Rectal smooth muscle tissue (tissue), 1 donor: Measurements from ENCODE around the gene ZNF740.
A peak's percentile ranks its signal among the peaks of the same experiment; 100 is the strongest.

Source experiments
- H3K27ac ChIP-seq: one replicate; pipeline ENCODE4 v1.7.0; 2013; ENCODE audit warnings: low read depth, low read length, inconsistent platforms
- H3K27me3 ChIP-seq: one replicate; pipeline ENCODE4 v1.7.0; 2013; ENCODE audit warnings: low read length; ENCODE audit not compliant: control insufficient read depth, insufficient read depth
- H3K36me3 ChIP-seq: one replicate; pipeline ENCODE4 v1.7.0; 2013; ENCODE audit warnings: low read length; ENCODE audit not compliant: control insufficient read depth, insufficient read depth
- H3K4me1 ChIP-seq: one replicate; pipeline ENCODE4 v1.7.0; 2013; ENCODE audit warnings: low read length; ENCODE audit not compliant: control insufficient read depth, insufficient read depth
- H3K4me3 ChIP-seq: one replicate; pipeline ENCODE4 v1.7.0; 2013; ENCODE audit warnings: low read length
- H3K9ac ChIP-seq: one replicate; pipeline ENCODE4 v1.7.0; 2013; ENCODE audit warnings: low read length

Gene ZNF740

DNA sequence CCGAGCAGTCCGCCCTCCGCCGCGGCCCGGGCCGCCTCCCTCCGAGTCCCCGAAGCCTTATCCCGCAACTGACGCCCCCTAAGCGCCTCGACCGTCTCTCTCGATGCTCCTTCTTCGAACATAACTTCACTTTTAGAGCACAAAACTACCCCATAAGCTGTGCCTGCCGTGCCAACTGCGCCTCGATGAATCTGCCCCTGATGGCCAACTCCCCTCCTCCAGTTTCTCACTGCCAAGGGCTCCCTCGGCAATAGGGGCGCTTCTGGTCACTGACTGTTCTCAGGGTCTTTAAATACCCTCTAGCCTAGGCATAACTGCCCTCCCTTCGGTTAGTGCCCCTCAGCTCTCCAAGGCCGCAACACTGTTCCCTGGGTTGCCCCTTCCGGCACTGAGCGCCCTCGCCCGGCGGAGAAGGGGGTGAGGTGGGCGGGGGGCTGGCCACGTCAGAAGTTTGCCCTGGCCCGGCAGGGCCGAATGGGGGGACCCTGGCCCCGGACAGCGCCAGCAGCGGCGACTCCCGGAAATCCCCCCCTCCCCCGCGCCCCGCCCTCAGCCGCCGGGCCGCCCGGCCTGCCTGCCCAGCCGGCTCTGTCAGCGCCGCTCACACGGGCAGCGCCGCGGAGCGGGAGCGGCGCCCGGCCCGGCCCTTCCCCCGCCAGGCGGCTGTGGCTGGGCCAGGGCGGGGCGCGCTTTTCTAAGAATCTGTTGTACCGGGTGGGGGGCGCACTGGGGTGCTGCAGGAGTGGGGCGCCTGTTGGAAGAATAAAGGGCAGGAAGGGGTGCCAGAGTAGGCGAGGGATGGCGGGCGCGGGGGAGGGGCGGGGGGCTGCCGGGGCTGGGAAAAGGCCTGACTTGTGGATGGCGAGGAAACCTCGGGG lies 40.9 kb downstream of the ZNF740 start:
- Histone ChIP-seq H3K36me3 (no peaks in the 10 kb centered on the region), H3K4me3 (peak overlapping the region; percentile 90), H3K9ac (peak overlapping the region; percentile 96), H3K27ac (peak overlapping the region; percentile 99), H3K27me3 (no peaks in the 10 kb centered on the region), H3K4me1 (peaks cover 36% of the 10 kb centered on the region)

DNA sequence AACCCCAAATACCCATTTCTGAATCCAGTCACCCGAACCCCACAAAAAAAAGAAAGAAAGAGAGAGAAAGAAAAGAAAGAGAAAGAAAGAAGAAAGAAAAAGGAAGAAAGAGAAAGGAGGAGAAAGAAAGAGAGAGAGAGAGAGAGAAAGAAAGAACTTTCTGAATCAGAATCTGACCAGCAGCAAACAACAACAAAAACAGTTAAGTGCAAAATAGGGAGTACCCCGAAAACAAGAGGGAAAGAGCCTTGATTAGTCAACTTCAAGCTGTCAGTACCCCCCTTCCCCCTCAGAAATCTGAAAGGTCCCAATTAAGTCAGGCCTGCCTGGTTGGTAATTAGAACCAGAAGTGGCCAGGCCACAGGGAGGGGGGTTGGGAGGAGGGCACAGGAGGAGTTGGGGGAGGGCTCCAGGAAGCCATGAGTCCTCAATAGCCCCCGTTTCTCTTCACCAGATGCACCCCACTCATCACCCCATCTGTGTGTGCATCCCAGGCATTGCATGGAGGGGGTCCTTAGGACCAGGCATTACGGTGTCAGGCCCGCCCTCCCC lies 41.7 kb downstream of the ZNF740 start:
- H3K27me3 ChIP-seq, result no peaks in the 10 kb centered on the region
- H3K4me1 ChIP-seq, result peaks cover 34% of the 10 kb centered on the region
- H3K4me3 ChIP-seq, result no peak overlapping the region
- no peaks in the 10 kb centered on the region for H3K36me3 ChIP-seq
- no peak overlapping the region for H3K9ac ChIP-seq
- peak overlapping the region; percentile 99 for H3K27ac ChIP-seq

DNA sequence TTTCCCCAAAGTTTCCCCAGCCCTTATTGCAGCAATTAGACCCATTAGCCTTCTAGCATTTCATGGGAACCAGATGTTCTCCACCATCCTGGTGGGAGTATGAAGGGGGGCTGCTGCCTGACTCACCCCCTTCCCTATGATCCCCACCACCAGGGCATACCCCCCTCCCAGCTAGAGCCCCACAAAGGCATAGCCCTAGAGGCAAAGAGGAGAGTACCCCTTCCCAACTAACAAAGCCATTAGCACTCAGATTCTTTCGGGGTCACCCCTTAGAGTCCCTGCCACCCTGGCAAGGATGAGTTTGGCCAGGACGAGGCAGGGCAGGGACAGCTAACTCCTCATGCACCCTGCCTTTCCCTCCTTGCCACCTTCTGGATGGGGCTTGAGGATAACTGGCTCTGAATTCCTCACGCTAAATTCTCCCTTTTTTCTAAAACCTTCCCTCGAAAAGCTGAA lies 42.3 kb downstream of the ZNF740 start:
- Histone ChIP-seq H3K36me3 (no peaks in the 10 kb centered on the region), H3K27me3 (no peaks in the 10 kb centered on the region), H3K27ac (peak overlapping the region; percentile 99), H3K4me1 (peaks cover 28% of the 10 kb centered on the region), H3K4me3 (no peak overlapping the region), H3K9ac (no peak overlapping the region)

DNA sequence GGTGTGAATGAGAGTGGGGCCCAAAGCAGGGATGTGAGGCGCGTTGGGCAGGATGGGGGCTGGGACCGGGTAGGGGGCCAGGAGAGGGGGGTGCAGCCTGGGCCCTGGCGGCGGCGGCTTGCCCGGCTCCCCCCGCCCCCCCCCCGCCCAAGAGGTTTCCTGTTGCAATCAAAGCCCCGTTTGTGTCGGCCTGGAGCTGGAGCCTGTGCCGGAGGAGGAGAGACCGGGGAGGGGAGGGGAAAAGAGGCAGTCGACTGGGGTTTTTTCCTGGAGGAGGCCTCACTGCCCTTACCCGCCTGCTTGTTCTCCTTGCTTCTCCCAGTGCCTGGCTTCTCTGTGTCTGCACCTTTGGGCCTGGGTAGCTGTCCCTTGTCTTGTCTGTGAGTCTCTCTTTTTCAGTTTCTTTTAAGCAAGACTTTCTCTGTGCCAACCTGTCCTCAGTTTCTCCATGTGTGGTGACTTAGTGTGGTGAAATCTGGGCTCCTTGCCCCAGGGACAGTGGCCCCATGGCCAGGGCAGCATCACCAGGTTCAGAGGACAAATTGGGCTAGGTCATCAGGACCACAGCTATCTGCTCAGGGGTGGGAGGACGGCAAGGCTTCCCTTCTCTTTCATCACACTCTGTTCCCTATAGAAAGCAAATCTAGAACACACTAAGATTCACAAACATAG lies 43.0 kb downstream of the ZNF740 start:
- Histone ChIP-seq H3K27ac (peak overlapping the region; percentile 99), H3K4me1 (peaks cover 25% of the 10 kb centered on the region), H3K4me3 (no peak overlapping the region), H3K36me3 (no peaks in the 10 kb centered on the region), H3K9ac (no peak overlapping the region), H3K27me3 (no peaks in the 10 kb centered on the region)

DNA sequence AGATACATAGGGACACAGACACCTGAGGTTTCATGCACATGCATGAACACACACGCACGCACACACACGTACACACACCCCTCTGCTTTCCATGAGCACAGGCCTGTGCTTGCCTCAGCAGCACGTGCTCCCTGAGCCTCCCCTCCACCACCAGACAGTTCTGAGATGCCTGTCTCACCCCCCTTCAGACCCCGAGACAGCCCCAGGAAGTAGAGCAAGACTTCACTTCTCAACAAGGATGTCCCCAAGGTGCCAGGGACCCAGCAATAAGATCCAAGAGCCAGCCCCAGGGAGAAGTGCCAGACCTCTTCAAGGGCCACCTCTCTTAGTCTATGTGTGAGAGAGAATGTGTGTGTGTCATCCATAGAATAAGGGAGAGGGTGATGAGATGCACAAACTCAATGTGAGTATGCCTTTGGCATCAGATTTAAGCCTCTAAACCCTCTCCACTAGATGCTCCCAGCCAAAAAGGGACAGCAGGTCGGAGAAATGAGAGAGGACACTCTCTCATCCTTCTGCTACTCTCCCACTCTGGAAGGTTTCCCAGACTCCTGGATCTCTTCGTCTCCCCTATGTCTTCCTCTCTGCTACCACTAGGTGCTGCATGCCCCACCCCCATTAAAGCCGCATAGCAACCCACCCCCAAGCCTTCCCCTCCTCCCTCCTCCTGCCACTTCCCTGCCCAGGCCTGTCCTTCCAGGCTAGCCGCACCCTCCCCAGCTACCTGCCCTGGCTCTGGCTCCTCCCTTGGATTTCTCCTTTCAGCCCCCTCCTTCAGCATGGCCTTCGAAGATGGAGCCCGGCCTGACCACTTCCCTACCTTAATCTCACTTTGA lies 43.8 kb downstream of the ZNF740 start:
- Histone ChIP-seq H3K36me3 (no peaks in the 10 kb centered on the region), H3K27ac (peak overlapping the region; percentile 99), H3K4me3 (no peak overlapping the region), H3K9ac (no peak overlapping the region), H3K27me3 (no peaks in the 10 kb centered on the region), H3K4me1 (peaks cover 25% of the 10 kb centered on the region)

DNA sequence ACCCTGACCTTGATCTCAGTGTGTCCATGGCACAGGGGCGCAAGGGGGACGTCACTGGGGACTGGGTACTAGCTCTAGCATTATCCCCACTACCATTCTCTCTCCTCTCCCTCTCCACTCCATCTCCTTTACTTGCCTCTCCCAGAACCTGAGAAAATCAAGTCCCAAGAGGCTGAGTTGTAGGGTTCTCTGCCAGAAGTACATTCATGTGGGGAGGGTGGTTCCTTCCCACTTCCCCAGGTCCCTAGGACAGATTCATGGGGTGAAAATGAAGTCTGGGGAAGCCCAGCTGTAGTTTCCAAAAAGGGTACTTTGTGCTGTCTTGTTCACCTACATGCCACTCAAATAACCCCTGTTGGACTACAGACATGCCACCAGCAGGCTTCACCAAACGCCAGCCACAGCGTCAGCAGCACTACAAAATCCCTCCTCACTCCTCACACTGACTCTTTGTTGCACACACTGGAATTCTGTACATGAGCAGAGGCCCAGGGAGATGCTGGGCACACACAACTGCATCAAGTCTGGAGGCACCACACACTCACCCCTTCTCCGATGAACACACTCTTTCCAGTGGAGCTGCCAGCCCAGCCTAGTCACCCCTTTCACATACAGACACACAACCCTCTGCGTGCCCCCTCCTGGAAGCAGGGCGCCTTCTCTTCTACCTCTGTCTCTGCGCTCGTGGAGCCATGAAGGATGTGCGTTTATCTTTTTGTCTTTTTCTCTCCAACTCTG lies 44.5 kb downstream of the ZNF740 start:
- H3K27me3 ChIP-seq, result no peaks in the 10 kb centered on the region
- no peak overlapping the region for H3K4me3 ChIP-seq
- H3K9ac ChIP-seq, result no peak overlapping the region
- peaks cover 25% of the 10 kb centered on the region for H3K4me1 ChIP-seq
- no peaks in the 10 kb centered on the region for H3K36me3 ChIP-seq
- peak overlapping the region; percentile 73 for H3K27ac ChIP-seq

DNA sequence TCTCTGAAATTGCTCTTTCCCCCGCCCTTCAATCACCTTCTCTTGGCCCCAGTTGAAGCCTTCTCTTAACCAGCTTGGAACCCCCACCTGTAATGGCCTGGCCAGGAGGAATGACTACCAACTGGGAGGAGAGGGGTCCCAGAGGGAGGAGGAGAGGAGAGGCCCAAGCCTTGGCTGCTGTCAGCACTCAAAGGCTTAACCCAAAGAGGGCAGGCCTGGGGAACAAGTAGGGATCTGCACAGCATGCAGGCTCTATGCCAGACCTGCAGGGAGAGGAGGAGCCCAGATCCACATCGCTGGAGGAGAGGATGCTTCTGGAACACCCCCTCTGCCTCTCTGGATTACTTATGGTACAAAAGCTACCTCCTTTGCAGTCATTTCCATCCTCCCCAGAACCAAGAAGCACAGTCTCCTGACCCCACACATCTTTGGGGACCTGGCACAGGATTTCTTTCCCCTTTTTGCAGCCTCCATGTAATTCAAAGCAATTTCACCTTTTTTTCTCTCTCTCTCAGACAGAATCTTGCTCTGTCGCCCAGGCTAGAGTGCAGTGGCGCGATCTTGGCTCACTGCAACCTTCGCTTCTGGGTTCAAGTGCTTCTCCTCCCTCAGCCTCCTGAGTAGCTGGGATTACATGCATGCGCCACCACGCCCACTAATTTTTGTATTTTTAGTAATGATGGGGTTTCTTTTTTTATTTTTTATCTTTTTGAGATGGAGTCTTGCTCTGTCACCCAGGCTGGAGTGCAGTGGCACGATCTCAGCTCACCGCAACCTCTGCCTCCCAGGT lies 45.3 kb downstream of the ZNF740 start:
- Histone ChIP-seq H3K27me3 (no peaks in the 10 kb centered on the region), H3K36me3 (no peaks in the 10 kb centered on the region), H3K4me3 (no peak overlapping the region), H3K4me1 (peaks cover 25% of the 10 kb centered on the region), H3K9ac (no peak overlapping the region), H3K27ac (peak overlapping the region; percentile 73)

DNA sequence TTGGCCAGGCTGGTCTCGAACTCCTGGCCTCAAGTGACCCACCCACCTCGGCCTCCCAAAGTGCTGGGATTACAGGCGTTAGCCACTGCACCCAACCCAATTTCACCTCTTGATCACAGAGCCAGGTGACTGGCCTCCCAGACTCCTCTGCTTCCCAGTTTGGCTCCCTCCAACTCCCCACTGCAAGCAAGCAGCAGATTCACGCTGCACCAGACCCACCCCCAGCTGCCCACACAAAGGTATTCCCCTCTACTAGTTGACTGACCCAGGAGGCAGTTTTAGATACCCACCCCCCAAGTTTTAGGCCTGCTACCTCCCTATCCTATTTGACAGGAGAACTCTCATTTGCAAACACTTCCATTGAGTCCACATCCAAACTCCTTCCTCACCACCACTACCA lies 46.3 kb downstream of the ZNF740 start:
- peaks cover 27% of the 10 kb centered on the region for H3K4me1 ChIP-seq

DNA sequence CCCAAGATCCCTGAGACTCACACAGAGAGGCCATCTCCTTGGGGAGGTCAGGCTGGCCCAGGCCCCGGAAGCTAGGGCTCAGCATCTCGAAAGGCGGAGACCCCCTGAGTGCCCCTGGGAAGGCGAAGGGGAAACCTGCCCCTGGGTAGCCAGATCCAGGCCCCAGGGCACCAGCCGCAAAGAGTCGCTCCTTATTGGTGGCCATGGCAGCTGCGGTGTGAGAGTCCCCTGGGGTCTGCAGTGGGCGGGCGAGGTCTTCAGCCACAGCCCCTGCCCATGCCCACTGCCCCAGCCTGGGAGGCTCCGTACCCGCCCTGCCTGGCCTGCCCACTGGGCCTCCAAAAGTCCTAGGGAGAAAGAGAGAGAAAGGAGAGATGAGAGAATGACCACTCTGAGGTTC lies 46.8 kb downstream of the ZNF740 start:
- H3K9ac ChIP-seq, result no peak overlapping the region
- peaks cover 28% of the 10 kb centered on the region for H3K4me1 ChIP-seq
- no peaks in the 10 kb centered on the region for H3K27me3 ChIP-seq
- H3K27ac ChIP-seq, result no peak overlapping the region
- H3K36me3 ChIP-seq, result no peaks in the 10 kb centered on the region
- no peak overlapping the region for H3K4me3 ChIP-seq

More for the DNA sequence above, 46.3 kb downstream of the ZNF740 start:
- H3K9ac ChIP-seq, result no peak overlapping the region
- H3K4me3 ChIP-seq, result no peak overlapping the region
- H3K27me3 ChIP-seq, result no peaks in the 10 kb centered on the region
- no peaks in the 10 kb centered on the region for H3K36me3 ChIP-seq
- H3K27ac ChIP-seq, result no peak overlapping the region

DNA sequence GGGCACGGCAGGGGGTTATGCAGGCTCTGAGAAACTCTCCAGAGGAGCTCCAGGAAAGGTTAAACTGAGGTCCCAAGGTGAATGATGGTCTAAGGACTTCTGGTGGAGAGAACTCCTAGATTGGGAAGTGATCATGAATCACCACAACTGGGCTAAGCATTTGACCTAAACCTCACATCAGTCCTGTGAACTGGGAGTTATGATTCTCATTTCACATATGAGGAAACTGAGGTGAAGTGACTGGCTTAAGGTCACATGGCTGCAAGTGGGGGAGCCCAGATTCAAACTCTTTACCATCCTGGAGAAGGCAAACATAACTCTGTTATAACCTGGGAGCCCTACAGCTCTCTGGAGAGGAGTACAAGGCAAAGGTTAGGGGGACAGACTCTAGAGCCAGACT lies 47.3 kb downstream of the ZNF740 start:
- H3K27me3 ChIP-seq, result no peaks in the 10 kb centered on the region
- H3K36me3 ChIP-seq, result no peaks in the 10 kb centered on the region
- H3K27ac ChIP-seq, result no peak overlapping the region
- peaks cover 30% of the 10 kb centered on the region for H3K4me1 ChIP-seq
- H3K9ac ChIP-seq, result no peak overlapping the region
- no peak overlapping the region for H3K4me3 ChIP-seq

DNA sequence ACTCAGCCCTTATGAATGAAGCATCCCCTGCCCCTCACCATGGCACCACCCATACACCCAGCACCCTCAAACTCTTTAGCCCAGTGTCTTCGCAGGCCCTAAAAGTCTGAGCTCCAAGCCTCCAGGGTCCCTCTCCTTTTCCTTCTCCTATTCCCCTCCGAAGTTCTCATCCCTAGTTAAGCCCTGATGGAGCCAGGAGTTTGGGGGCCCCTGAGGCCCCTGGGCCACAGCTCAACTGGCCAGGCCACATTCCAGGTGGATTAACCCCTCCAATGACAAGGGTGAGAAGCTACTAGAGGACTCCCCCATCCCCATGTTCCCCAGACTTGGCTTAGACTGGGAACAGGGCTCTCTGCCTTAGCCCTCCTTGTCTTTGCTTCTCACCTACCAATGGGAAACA lies 48.9 kb downstream of the ZNF740 start:
- Histone ChIP-seq H3K9ac (no peak overlapping the region), H3K27ac (no peak overlapping the region), H3K27me3 (no peaks in the 10 kb centered on the region), H3K4me1 (peaks cover 29% of the 10 kb centered on the region), H3K4me3 (no peak overlapping the region), H3K36me3 (no peaks in the 10 kb centered on the region)
